ENCODE measurements around the gene RIPK3.

Gene RIPK3

DNA sequence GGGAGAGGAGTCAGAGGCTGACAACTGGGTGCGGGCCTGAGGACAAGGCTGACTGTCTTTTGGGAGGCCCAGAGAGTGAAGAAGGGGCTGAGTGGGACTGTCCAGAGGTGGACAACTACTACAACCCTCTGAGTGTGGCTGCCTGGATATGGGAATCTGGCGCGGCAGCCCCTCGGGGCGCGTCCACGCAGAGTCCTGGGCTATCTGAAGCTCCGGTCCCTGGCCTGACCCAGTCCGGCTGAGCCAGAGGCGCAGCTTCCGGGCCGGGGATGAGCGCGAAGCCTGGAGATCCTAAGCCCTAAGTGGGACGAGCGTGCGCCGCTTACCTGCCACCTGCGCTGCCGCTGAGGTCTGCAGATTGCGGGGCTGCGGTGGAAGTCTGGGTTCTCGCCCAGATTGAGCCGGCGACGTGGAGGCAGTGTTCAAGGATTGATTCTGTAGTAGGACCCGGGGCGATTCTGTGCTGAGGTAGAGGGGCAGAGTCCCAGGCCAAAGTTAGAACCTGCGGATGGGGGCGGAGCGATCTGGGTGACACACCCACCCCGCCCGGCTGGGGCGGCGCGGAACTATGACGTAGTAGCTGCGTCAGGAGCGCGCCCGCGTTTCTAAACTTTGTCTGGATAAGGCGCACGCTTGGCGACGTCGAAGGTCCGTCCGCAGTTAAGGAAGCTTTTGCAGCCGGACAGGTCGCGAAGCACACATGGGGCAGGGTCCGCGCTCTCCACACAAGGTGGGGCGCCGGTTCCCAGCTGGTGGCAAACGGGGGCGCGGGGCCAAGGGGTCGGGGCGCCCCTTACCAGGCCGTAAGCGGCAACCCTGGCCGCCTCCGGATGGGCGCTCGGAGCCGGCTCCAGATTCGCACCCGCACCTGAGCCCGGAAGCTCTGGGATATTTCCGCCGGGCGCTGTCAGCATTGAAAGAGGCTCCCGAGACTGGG, 40.3 kb downstream of the RIPK3 start, which contains the start of the genes DHRS1 and NOP9:
Gene DHRS1, minus strand, starts transcription at position 526 of the 937 bp plus-strand sequence. CDS start 674 bp downstream, outside the sequence.
Gene NOP9, plus strand, starts transcription at position 596 of the 937 bp plus-strand sequence. Its CDS starts 105 bp downstream, at position 701.
- DNase-seq, result peak; percentile 14

DNA sequence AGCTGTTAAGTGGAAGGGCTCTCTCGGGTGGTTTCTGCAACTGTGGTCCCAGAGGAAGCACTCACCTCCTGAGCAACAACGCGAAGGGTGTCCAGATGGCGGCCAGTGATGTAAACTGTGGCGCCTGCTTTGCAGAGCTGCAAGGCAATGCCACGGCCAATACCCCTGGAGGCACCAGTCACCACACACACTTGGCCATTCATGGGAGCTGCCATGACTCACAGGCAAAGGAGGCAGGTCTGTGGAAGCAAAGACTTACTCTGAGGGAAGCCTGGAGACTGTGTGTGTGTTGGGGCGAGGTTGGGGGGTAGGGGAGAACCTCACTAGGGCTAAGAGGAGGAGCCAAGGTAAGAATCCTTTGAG, 40.9 kb downstream of the RIPK3 start:
- no peak for DNase-seq

DNA sequence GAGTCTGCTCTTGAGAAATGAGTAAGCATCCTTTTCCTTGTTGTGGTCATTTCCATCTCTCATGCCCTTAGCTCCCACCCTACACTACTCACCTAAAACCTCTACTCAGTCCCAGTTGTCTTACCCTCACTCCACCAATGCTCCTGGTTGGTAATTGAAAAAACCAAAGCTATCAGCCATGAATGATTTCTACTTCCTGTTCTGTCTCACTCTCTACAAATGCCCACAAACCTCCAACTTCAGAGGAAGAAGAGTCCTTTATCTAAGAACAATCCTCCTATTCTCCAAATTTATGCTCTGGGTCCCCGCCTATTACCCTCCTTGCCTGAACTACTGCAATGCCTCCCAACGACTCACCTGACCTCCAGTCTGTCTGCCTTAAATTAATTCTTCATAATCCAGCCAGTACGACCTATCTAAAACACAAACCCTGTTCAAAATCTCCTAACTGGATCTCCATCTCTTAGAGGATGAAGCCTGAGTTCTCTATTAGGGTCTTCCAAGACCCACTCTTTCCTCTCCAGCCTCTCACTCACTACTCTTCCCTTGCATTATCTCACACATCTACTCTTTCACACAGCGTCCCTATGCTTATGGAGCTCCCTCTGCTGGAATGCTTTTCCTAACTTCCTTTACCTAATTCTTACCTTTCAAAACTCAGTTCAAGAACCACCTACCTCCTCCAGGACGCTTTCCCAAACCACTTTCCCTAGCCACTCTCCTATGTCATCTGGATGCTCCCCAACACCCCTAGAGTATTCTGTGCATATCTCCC, 42.4 kb downstream of the RIPK3 start:
- DNase-seq, result no peak

DNA sequence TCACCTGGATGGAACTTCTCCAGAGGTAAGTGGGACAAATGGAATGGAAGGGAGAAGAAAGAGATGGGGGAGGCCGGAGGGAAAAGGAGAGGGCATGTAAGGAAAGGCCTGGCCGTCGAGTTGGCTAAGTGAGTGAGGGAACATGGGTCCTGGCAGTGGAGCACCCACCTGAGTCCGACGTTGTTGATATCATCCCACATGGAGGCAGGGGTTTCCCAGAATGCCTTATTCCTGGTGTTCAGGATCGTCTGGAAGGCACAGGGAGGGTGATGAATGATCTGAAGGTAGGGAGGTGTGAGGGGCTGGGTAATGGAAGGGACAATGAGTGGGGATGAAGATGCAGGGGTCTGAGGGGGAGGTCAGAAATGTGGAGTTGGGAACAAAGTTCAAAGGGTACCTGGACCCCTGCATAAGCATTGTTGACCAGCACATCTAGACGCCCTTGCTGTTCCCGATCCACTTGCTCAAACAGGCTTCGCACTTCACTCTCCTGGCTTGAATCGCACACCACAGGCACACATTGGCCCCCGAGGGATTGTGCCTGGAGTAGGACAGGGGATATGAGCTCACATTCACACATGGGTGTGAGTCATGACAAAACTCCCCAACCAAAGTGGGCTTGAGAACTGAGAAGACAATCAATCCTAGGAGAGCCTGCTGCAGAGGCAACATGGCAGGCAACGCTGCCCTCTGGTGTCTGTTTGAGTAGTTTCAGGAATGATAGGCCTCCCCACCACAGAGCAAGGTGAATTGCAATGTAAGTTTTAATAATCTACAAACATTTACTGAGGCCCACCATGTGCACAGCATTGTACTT, 43.2 kb downstream of the RIPK3 start:
- DNase-seq, result no peak

DNA sequence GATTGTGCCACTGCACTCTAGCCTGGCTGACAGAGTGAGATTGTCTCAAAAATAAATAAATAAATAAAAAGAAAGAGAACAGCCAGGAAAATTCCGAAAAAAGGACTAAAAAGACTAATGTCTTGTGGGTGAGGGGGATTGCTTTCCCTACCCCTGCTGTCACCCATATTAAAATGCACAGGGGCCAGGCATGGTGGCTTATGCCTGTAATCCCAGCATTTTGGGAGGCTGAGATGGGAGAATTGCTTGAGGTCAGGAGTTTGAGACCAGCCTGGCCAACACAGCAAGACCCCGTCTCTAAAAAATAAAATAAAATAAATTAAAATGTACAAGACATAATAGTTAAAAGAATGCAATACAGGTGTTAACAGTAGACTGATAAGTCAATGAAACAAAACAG, 46.3 kb downstream of the RIPK3 start:
- DNase-seq, result no peak

DNA sequence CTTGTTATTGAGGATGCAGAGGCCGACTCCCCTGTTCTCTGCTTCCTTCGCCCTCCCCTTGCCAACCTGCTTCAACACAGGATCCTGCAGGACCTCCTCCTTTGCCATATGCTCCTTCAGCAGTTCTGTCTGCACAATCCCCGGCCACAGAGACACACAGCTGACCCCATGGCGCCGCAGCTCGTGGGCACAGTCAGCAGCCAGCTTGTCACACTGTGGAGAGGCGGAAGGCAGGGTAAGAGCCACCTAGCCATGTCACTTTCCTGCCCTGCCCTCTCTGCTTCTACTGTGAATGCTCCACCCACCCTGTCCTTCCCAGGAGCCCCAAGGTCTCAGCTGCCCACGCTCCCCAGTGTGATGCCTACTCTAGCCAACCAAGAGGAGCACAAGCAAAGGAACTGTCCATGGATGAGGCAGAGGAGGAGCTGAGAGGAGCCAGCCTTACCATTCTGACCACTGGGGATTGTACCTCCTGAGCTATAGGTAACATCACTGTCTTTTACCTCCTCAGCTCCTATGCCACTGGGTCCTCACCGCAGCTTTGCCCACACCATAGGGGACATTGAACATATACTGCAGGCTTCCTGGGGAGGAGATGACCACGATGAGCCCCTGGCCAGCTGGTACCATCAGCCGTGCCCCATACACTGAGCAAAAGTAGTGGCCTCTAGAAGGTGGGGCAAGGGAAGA, 47.5 kb downstream of the RIPK3 start:
- no peak for DNase-seq

DNA sequence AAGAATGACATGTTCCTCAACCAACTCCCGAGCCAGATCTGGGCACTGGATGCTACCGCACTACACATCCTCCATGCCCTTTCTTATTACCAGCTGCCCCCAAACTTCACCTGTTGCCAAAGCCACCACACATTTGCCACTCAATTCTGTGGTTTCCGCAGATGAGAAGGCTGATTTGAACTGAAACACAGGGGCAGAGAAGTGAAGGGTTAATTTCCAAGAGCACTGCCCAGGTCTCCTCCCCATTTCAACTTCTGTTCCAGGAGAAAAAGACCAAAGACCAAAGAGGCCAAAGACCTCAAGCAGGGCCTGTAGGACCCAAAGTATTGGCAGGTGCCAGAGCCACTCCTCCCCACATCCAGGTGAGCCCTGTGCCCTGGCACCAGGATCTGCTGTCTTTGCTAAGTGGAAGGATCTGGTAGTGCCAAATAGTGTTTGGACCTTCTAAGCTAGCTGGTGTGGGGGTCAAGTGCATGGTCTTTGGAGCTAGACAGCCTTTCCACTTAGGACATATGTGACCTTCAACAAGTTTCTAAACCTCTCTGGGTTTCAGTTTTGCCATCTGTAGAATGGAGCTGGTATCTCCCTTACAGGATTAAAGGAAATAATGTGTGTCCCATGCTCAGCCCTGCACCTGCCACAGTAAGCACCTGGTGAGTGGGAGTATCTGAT, 48.2 kb downstream of the RIPK3 start:
- no peak for DNase-seq

DNA sequence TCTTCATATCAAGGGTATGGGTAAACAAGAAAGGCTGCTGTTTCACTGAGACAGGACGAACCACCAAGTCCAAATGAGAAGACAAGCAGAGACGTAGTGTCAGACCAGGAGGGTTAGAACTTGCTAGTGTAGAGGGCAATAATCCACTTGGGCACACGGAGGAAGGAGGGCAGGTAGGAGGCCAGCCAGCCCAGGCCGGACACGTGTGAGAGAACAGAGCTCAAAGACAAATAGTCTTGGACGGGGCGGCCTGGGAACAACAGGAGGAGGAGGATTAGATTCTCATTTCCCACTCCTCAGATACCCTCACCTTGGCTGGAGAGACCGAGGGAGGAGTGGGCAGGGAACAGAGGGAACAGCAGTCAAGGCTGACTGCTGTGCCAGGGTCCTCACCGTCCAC, 49.0 kb downstream of the RIPK3 start:
- DNase-seq, result no peak

DNA sequence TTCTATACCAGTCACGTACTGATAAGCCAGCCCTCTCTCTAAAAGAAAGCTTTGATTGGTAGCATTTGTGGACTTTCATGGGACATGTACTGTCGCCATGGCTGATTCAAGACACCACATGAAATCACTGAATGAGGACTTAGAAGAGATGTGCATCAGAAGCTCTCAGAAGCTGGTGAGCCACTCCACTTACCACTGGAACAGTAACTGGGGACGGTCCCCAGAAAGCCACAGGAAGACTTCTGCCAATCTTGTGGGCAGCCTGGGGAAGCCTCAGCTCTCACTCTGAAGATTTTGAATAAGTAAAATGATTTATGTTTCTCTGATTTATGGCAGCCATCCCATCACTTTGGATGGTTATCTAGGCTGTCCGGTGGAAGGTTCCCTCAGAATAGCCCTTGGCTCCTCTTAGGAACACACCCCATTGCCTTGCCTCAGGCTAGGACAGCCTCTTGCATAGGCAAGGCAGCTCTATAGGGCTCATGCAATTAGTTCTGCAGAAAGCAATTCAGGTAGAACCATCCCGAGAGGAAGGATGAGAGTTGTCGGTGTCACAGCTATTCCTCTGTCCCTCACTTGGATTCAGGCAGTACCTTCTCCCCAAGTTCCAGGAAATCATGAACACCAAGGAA, 50.0 kb downstream of the RIPK3 start:
- no peak for DNase-seq

DNA sequence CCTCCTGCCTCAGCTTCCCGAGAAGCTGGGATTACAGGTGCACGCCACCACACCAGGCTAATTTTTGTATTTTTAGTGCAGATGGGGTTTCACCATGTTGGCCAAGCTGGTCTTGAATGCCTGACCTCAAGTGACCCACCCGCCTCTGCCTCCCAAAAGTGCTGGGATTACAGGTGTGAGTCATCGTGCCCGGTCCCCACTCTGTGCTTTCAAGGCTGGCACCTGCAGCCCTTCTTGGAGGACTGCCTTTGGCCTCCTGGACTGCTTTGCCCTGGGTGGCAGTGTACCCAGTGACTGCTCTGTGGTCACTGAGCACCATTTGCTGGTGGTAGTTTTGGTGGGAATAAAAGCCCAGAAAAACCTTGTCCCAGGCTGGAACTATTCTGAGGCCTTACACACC, 52.8 kb downstream of the RIPK3 start:
- no peak for DNase-seq
